CD4-positive, alpha-beta T cell (primary cell): ENCODE results near the gene TCP11. TPM values are rescaled to one million over a fixed set of nuclear protein-coding genes. Genes with fewer than 3 reads are reported as not detected.
A peak's percentile ranks its signal among the peaks of the same experiment; 100 is the strongest.

Experiments
- ATAC-seq: fragments of 200-7000 bp; cut with Tn5 transposase; one replicate; pipeline ENCODE4 v1.10.0; 2022; ENCODE audit warnings: mild to moderate bottlenecking; ENCODE audit not compliant: poor library complexity
- CTCF ChIA-PET: fragments of 350-600 bp; sonication (Branson Sonifier 250); formaldehyde crosslinking; loops from one replicate; lab custom pipeline; 2021; ENCODE audit warnings: antibody characterized with exemption, inconsistent platforms; lab: Charles Lee
- POLR2A ChIA-PET: fragments of 350-600 bp; sonication (Branson Sonifier 250); formaldehyde crosslinking; loops from one replicate; lab custom pipeline; 2021; ENCODE audit warnings: antibody characterized with exemption, inconsistent platforms; lab: Charles Lee
- DNase-seq, 14 experiments: peaks; one replicate each; pipeline ENCODE4 v3.0.0-alpha.2; 2013 to 2020; ENCODE audit warnings: mixed read lengths in 2 of 14
- H3K27ac ChIP-seq, 2 donors: one replicate each; pipeline versions ENCODE4 v1.5.1 to v1.7.0; 2013; ENCODE audit warnings: low read length in 2 of 2, low read depth in 1 of 2, mild to moderate bottlenecking in 1 of 2
- H3K27me3 ChIP-seq, 2 experiments: 1 replicate in 1 of 2; 2 replicates in 1 of 2; pipeline versions ENCODE4 v1.6.1 to v1.7.0; 2013; ENCODE audit warnings: low read length in 2 of 2, control low read depth in 1 of 2, mild to moderate bottlenecking in 1 of 2, moderate library complexity in 1 of 2; ENCODE audit not compliant: insufficient read depth in 2 of 2, control insufficient read depth in 1 of 2
- H3K36me3 ChIP-seq: one replicate; pipeline ENCODE4 v1.6.1; 2013; ENCODE audit warnings: low read length, control low read depth; ENCODE audit not compliant: insufficient read depth
- H3K4me1 ChIP-seq: one replicate; pipeline ENCODE4 v1.6.1; 2013; ENCODE audit warnings: low read length, control low read depth; ENCODE audit not compliant: insufficient read depth
- H3K4me3 ChIP-seq: one replicate; pipeline ENCODE4 v1.5.1; 2013; ENCODE audit warnings: mild to moderate bottlenecking, low read length, moderate library complexity
- H3K9me3 ChIP-seq, 2 experiments: 1 replicate in 1 of 2; 2 replicates in 1 of 2; pipeline versions ENCODE4 v1.6.1 to v1.7.0; 2013; ENCODE audit warnings: low read length in 2 of 2, mild to moderate bottlenecking in 2 of 2, control low read depth in 1 of 2, moderate library complexity in 1 of 2; ENCODE audit not compliant: control insufficient read depth in 1 of 2, insufficient read depth in 1 of 2
- H3K27ac Mint-ChIP-seq: one replicate; pipeline ENCODE4 v1.8.0; 2020; ENCODE audit warnings: mixed read lengths
- H3K27me3 Mint-ChIP-seq: one replicate; pipeline ENCODE4 v1.8.0; 2021; ENCODE audit warnings: mixed read lengths
- H3K36me3 Mint-ChIP-seq: one replicate; pipeline ENCODE4 v1.8.0; 2021; ENCODE audit warnings: low read depth, mixed read lengths
- H3K4me1 Mint-ChIP-seq: one replicate; pipeline ENCODE4 v1.8.0; 2021; ENCODE audit warnings: low read depth, mixed read lengths
- H3K4me3 Mint-ChIP-seq: one replicate; pipeline ENCODE4 v1.8.0; 2020; ENCODE audit warnings: mild to moderate bottlenecking, mixed read lengths
- H3K9me3 Mint-ChIP-seq: one replicate; pipeline ENCODE4 v1.8.0; 2020; ENCODE audit warnings: mixed read lengths
- CTCF ChIP-seq: fragments of 200-600 bp; IDR thresholded peaks from one replicate; pipeline ENCODE4 v1.8.0; 2022; ENCODE audit warnings: antibody characterized with exemption, mild to moderate bottlenecking
- intact Hi-C, 2 experiments: fragments of 100-400 bp; cut with DNase I in 1 of 2; cut with micrococcal nuclease in 1 of 2; formaldehyde crosslinking; loops; one replicate each; pipeline versions ENCODE4 v1.15.1 to v1.9.0; 2023 to 2025; cut with DNase I, micrococcal nuclease
- total RNA-seq, 174 experiments: library from RNA in 2 of 174; stranded (reverse) in 2 of 174; gene quantifications; one replicate each; pipeline ENCODE4 v1.2.3 and lab custom pipeline; 2021 to 2026

TCP11 gene
- total RNA-seq, 2 experiments from 2014 or later, result not detected

- DNase-seq, result peak in 1 of 14 experiments; percentile 8
- peaks cover 70% of the 10 kb centered on the region for H3K36me3 Mint-ChIP-seq
These were observed 59.7 kb downstream of the TCP11 start for GRCh38 chr6:35081426-35081851.

GRCh38 chr6:35080821-35081425 is 60.2 kb downstream of the TCP11 start:
- no peaks in the 10 kb centered on the region for H3K27me3 ChIP-seq
- TF ChIP-seq CTCF, result no peak
- H3K9me3 ChIP-seq, result no peaks in the 10 kb centered on the region
- Mint-ChIP-seq H3K9me3 (no peaks in the 10 kb centered on the region), H3K36me3 (peaks cover 65% of the 10 kb centered on the region), H3K4me3 (no peak overlapping the region), H3K27ac (no peak overlapping the region), H3K4me1 (no peaks in the 10 kb centered on the region), H3K27me3 (no peaks in the 10 kb centered on the region)
- peaks cover 56% of the 10 kb centered on the region for H3K36me3 ChIP-seq
- H3K27ac ChIP-seq, result no peak overlapping the region
- intact Hi-C loops, result no loop called here
- ATAC-seq (no peak), DNase-seq (peak in 1 of 14 experiments; percentile 8)
- ChIA-PET POLR2A (no interaction called here), CTCF (no interaction called here)
- no peak overlapping the region for H3K4me3 ChIP-seq
- H3K4me1 ChIP-seq, result no peaks in the 10 kb centered on the region

More at GRCh38 chr6:35081426-35081851, 59.7 kb downstream of the TCP11 start:
- ChIA-PET CTCF (no interaction called here), POLR2A (no interaction called here)
- H3K27me3 Mint-ChIP-seq, result no peaks in the 10 kb centered on the region
- intact Hi-C loops, result no loop called here
- no peak overlapping the region for H3K4me3 ChIP-seq
- H3K27ac ChIP-seq, result no peak overlapping the region
- H3K9me3 Mint-ChIP-seq, result no peaks in the 10 kb centered on the region
- no peaks in the 10 kb centered on the region for H3K9me3 ChIP-seq
- no peaks in the 10 kb centered on the region for H3K4me1 ChIP-seq
- no peak overlapping the region for H3K27ac Mint-ChIP-seq
- no peaks in the 10 kb centered on the region for H3K27me3 ChIP-seq
- no peak overlapping the region for H3K4me3 Mint-ChIP-seq
- no peak for TF ChIP-seq CTCF
- no peak for ATAC-seq
- H3K36me3 ChIP-seq, result peaks cover 59% of the 10 kb centered on the region
- H3K4me1 Mint-ChIP-seq, result no peaks in the 10 kb centered on the region

- TF ChIP-seq CTCF, result no peak
- ChIA-PET CTCF (interaction anchor here (0.6 kb wide), 1 partner anchor 876 kb away, joined by 3 read pairs; no protein-coding TSS in a partner anchor), POLR2A (no interaction called here)
- Histone ChIP-seq H3K27ac (no peak overlapping the region), H3K27me3 (no peaks in the 10 kb centered on the region), H3K9me3 (no peaks in the 10 kb centered on the region), H3K36me3 (peaks cover 50% of the 10 kb centered on the region), H3K4me3 (no peak overlapping the region), H3K4me1 (no peaks in the 10 kb centered on the region)
- peak in 1 of 14 experiments; percentile 26 for DNase-seq
- no peaks in the 10 kb centered on the region for H3K4me1 Mint-ChIP-seq
- no peak overlapping the region for H3K27ac Mint-ChIP-seq
- H3K27me3 Mint-ChIP-seq, result no peaks in the 10 kb centered on the region
- no peak overlapping the region for H3K4me3 Mint-ChIP-seq
- intact Hi-C loops, result no loop called here
- ATAC-seq, result no peak
- no peaks in the 10 kb centered on the region for H3K9me3 Mint-ChIP-seq
- H3K36me3 Mint-ChIP-seq, result peaks cover 60% of the 10 kb centered on the region
These were observed 61.0 kb downstream of the TCP11 start for GRCh38 chr6:35080016-35080680.
